GM10266 (cell line): ENCODE results near the gene ANKFN1.

ENCODE experiments used
- DNase-seq: peaks from one replicate; pipeline ENCODE4 v3.0.0; 2012; ENCODE audit errors: extremely low spot score
- CTCF ChIP-seq: IDR thresholded peaks from 2 replicates; pipeline ENCODE4 v1.5.1; 2012; ENCODE audit warnings: mild to moderate bottlenecking, low read depth; ENCODE audit not compliant: control insufficient read depth, insufficient read depth; ENCODE audit errors: missing control alignments

The ANKFN1 gene

DNA sequence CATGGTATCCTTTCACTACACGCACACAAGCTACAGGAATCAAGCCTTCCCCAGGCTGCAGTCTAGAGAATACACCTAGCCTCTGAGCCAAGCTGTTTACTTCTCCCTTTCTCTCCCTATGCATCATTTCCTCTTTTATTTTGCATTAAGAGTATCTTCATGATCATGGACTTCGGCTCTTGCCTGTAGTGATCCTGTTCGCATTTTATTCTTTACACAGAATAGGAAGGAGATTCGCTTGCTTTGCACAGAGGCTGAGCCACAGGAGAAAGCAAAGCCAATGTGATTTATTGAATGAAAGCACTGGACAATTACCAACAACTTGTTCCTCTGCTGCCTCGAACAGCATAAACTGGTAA is 172.7 kb downstream of the ANKFN1 start:
- no peak for DNase-seq
- no peak for TF ChIP-seq CTCF

DNA sequence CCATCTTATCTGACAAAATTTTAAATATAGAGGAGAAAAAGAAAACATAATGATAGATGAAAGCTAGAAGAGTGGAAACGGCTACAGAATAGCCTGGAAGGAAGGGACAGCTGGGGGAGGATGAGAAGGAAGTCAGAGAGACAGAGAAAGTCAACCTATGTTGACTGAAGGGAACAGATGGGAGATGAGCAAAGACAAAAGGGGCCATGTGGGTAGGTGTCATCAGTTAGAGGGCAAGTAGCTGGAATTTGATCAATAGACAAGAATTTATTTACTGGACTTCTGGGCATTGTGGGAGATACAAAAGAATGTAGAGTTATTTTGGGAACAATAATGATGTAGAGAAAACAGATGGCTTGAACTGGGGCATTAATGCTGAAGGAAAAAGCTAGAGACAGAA is 194.4 kb downstream of the ANKFN1 start:
- no peak for DNase-seq

DNA sequence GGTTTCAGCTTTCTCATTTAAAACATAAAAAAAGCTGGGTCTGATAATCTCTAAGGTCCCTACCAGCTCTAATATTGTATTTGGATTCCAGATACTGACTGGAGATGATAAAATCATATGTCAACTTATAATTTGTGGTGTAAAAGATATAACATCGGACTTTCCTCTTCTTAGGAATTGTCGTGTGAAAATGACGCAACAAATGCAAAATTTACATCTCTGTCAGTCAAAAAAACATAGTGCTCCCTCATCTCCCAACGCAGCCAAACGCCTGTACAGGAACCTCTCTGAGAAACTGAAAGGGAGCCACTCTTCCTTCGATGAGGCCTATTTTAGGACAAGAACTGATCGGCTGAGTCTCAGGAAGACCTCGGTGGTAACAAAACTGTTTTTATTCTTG is 197.3 kb downstream of the ANKFN1 start:
- DNase-seq = no peak
- no peak for TF ChIP-seq CTCF

More for the DNA sequence above, 194.4 kb downstream of the ANKFN1 start:
- no peak for TF ChIP-seq CTCF

- TF ChIP-seq CTCF = no peak
- DNase-seq = no peak
These were observed 198.4 kb downstream of the ANKFN1 start for GRCh38 chr17:56351675-56352074.

- no peak for TF ChIP-seq CTCF
- DNase-seq = no peak
These were observed 205.4 kb downstream of the ANKFN1 start for GRCh38 chr17:56358651-56359050.

- no peak for DNase-seq
- TF ChIP-seq CTCF = no peak
These were observed 206.2 kb downstream of the ANKFN1 start for GRCh38 chr17:56359518-56359917.

DNA sequence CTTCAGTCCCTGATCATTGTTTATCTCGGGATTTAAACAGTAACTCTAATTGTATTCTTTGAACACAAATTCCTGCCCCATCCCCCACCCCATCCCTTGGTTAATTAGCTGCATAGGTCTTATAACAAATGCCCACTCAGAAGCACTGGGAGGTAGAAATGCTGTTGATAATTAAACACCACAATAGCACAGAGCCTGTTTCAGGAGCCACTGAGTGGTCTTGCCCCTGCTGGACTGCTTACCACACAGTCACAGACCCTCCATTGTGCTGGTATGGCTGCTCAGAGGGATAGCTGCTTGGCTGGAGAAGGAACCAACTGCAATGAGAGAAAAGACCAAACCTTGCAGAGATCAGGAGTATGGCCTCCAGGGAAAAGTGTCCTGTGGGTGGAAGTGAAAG is 214.1 kb downstream of the ANKFN1 start:
- DNase-seq = no peak
- no peak for TF ChIP-seq CTCF
